ENCODE data around the gene RAPGEF1.

GRCh38 chr9:131754846-131755245 is 15.0 kb upstream of the RAPGEF1 start:
- TF ChIP-seq EZH2phosphoT487 (IDR thresholded peaks at IDR 0.05; ENCODE audit: insufficient read depth, low read depth) (no peak), EZH2 (IDR thresholded peaks at IDR 0.05; ENCODE audit: insufficient read depth, poor library complexity, severe bottlenecking) (no peak)
